ENCODE measurements around the gene RNASE12.

RNASE12 gene

GRCh38 chr14:20613094-20614037, 22.2 kb upstream of the RNASE12 start (continued):
- TF ChIP-seq, protein P1, sequence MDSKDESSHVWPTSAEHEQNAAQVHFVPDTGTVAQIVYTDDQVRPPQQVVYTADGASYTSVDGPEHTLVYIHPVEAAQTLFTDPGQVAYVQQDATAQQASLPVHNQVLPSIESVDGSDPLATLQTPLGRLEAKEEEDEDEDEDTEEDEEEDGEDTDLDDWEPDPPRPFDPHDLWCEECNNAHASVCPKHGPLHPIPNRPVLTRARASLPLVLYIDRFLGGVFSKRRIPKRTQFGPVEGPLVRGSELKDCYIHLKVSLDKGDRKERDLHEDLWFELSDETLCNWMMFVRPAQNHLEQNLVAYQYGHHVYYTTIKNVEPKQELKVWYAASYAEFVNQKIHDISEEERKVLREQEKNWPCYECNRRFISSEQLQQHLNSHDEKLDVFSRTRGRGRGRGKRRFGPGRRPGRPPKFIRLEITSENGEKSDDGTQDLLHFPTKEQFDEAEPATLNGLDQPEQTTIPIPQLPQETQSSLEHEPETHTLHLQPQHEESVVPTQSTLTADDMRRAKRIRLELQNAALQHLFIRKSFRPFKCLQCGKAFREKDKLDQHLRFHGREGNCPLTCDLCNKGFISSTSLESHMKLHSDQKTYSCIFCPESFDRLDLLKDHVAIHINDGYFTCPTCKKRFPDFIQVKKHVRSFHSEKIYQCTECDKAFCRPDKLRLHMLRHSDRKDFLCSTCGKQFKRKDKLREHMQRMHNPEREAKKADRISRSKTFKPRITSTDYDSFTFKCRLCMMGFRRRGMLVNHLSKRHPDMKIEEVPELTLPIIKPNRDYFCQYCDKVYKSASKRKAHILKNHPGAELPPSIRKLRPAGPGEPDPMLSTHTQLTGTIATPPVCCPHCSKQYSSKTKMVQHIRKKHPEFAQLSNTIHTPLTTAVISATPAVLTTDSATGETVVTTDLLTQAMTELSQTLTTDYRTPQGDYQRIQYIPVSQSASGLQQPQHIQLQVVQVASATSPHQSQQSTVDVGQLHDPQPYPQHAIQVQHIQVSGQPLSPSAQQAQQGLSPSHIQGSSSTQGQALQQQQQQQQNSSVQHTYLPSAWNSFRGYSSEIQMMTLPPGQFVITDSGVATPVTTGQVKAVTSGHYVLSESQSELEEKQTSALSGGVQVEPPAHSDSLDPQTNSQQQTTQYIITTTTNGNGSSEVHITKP (tag by site-specific recombination; IDR thresholded peaks at IDR 0.05) = peak; percentile 75
- TF ChIP-seq ZBTB7A (tag by site-specific recombination; IDR thresholded peaks at IDR 0.05; ENCODE audit: low read depth) (peak; percentile 51; the same call in 1 of the 2 replicates), ZNF529 (tag by site-specific recombination; IDR thresholded peaks at IDR 0.05; ENCODE audit: insufficient replicate concordance) (no peak), ZNF121 (tag by site-specific recombination; IDR thresholded peaks at IDR 0.05) (no peak), PBX3 (CRISPR knock-in tag; IDR thresholded peaks at IDR 0.05) (no peak), ZBTB1 (tag by site-specific recombination; IDR thresholded peaks at IDR 0.05) (no peak), ZNF660 (tag by site-specific recombination; IDR thresholded peaks at IDR 0.05) (peak; percentile 86; the same call in 1 of the 2 replicates), PRDM1 (tag by site-specific recombination; IDR thresholded peaks at IDR 0.05) (0 out of 2 replicates have a peak, but pooled peaks have one; percentile 5), ZNF624 (tag by site-specific recombination; IDR thresholded peaks at IDR 0.05) (no peak; the same call in 1 of the 2 replicates), ZNF184 (tag by site-specific recombination; IDR thresholded peaks at IDR 0.05) (peak; percentile 74), PRDM6 (tag by site-specific recombination; IDR thresholded peaks at IDR 0.05) (peak; percentile 42; the same call in 1 of the 2 replicates), OSR2 (tag by site-specific recombination; IDR thresholded peaks at IDR 0.05) (peak; percentile 98), ZNF37A (tag by site-specific recombination; IDR thresholded peaks at IDR 0.05) (peak; percentile 34; the same call in 1 of the 2 replicates), ZNF544 (tag by site-specific recombination; IDR thresholded peaks at IDR 0.05) (no peak), ZNF521 (tag by site-specific recombination; IDR thresholded peaks at IDR 0.05) (no peak), ZNF580 (tag by site-specific recombination; IDR thresholded peaks at IDR 0.05) (peak; percentile 94), ZNF292 (tag by site-specific recombination; IDR thresholded peaks at IDR 0.05; ENCODE audit: borderline replicate concordance, low read depth) (no peak), HOXC10 (CRISPR knock-in tag; IDR thresholded peaks at IDR 0.05) (0 out of 2 replicates have a peak, but pooled peaks have one; percentile 57), ZNF555 (tag by site-specific recombination; conservative IDR thresholded peaks at IDR 0.05) (no peak), ZNF843 (tag by site-specific recombination; IDR thresholded peaks at IDR 0.05) (peak; percentile 19; the same call in 1 of the 2 replicates)
- TF ChIP-seq, protein P2, sequence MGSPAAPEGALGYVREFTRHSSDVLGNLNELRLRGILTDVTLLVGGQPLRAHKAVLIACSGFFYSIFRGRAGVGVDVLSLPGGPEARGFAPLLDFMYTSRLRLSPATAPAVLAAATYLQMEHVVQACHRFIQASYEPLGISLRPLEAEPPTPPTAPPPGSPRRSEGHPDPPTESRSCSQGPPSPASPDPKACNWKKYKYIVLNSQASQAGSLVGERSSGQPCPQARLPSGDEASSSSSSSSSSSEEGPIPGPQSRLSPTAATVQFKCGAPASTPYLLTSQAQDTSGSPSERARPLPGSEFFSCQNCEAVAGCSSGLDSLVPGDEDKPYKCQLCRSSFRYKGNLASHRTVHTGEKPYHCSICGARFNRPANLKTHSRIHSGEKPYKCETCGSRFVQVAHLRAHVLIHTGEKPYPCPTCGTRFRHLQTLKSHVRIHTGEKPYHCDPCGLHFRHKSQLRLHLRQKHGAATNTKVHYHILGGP (tag by site-specific recombination; IDR thresholded peaks at IDR 0.05) = no peak
- TF ChIP-seq, protein P3, sequence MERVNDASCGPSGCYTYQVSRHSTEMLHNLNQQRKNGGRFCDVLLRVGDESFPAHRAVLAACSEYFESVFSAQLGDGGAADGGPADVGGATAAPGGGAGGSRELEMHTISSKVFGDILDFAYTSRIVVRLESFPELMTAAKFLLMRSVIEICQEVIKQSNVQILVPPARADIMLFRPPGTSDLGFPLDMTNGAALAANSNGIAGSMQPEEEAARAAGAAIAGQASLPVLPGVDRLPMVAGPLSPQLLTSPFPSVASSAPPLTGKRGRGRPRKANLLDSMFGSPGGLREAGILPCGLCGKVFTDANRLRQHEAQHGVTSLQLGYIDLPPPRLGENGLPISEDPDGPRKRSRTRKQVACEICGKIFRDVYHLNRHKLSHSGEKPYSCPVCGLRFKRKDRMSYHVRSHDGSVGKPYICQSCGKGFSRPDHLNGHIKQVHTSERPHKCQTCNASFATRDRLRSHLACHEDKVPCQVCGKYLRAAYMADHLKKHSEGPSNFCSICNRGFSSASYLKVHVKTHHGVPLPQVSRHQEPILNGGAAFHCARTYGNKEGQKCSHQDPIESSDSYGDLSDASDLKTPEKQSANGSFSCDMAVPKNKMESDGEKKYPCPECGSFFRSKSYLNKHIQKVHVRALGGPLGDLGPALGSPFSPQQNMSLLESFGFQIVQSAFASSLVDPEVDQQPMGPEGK (tag by site-specific recombination; IDR thresholded peaks at IDR 0.05) = no peak; the same call in 1 of the 2 replicates
- TF ChIP-seq, protein P4, sequence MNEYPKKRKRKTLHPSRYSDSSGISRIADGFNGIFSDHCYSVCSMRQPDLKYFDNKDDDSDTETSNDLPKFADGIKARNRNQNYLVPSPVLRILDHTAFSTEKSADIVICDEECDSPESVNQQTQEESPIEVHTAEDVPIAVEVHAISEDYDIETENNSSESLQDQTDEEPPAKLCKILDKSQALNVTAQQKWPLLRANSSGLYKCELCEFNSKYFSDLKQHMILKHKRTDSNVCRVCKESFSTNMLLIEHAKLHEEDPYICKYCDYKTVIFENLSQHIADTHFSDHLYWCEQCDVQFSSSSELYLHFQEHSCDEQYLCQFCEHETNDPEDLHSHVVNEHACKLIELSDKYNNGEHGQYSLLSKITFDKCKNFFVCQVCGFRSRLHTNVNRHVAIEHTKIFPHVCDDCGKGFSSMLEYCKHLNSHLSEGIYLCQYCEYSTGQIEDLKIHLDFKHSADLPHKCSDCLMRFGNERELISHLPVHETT (tag by site-specific recombination; IDR thresholded peaks at IDR 0.05) = peak; percentile 81; the same call in 1 of the 2 replicates
- TF ChIP-seq, protein P5, sequence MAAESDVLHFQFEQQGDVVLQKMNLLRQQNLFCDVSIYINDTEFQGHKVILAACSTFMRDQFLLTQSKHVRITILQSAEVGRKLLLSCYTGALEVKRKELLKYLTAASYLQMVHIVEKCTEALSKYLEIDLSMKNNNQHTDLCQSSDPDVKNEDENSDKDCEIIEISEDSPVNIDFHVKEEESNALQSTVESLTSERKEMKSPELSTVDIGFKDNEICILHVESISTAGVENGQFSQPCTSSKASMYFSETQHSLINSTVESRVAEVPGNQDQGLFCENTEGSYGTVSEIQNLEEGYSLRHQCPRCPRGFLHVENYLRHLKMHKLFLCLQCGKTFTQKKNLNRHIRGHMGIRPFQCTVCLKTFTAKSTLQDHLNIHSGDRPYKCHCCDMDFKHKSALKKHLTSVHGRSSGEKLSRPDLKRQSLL (tag by site-specific recombination; IDR thresholded peaks at IDR 0.05) = no peak; the same call in 1 of the 2 replicates

All from HEK293 (cell line).